Measurements from ENCODE around the gene PNPLA1.

Gene PNPLA1

GRCh38 chr6:36323062-36323461 is 53.2 kb downstream of the PNPLA1 start (continued):
- TF ChIP-seq ZNF140 (tag by site-specific recombination; IDR thresholded peaks at IDR 0.05) (no peak), GLI2 (tag by site-specific recombination; IDR thresholded peaks at IDR 0.05; ENCODE audit: borderline replicate concordance, low read depth) (no peak)

- Histone ChIP-seq H3K36me3 (ENCODE audit: control insufficient read depth in 2 of 2, insufficient read depth in 1 of 2, low read length in 2 of 2) (no peaks in the 10 kb centered on the region), H3K9me3 (ENCODE audit: control insufficient read depth, insufficient read depth, low read depth, low read length) (no peaks in the 10 kb centered on the region), H3K4me1 (ENCODE audit: control insufficient read depth, insufficient read depth, low read length) (peaks cover 11% of the 10 kb centered on the region), H3K4me3 (ENCODE audit: low read depth, low read length) (no peak overlapping the region), H3K27ac (ENCODE audit: extremely low read depth, low read depth, low read length) (no peak overlapping the region)
- no peak for TF ChIP-seq ZNF791 (tag by site-specific recombination; IDR thresholded peaks at IDR 0.05)
- TF ChIP-seq, protein P1, sequence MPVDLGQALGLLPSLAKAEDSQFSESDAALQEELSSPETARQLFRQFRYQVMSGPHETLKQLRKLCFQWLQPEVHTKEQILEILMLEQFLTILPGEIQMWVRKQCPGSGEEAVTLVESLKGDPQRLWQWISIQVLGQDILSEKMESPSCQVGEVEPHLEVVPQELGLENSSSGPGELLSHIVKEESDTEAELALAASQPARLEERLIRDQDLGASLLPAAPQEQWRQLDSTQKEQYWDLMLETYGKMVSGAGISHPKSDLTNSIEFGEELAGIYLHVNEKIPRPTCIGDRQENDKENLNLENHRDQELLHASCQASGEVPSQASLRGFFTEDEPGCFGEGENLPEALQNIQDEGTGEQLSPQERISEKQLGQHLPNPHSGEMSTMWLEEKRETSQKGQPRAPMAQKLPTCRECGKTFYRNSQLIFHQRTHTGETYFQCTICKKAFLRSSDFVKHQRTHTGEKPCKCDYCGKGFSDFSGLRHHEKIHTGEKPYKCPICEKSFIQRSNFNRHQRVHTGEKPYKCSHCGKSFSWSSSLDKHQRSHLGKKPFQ (tag by site-specific recombination; IDR thresholded peaks at IDR 0.05): no peak
- no peak for TF ChIP-seq ZNF239 (tag by site-specific recombination; IDR thresholded peaks at IDR 0.05)
- TF ChIP-seq ZBTB48 (tag by site-specific recombination; IDR thresholded peaks at IDR 0.05): no peak
- TF ChIP-seq, protein P2, sequence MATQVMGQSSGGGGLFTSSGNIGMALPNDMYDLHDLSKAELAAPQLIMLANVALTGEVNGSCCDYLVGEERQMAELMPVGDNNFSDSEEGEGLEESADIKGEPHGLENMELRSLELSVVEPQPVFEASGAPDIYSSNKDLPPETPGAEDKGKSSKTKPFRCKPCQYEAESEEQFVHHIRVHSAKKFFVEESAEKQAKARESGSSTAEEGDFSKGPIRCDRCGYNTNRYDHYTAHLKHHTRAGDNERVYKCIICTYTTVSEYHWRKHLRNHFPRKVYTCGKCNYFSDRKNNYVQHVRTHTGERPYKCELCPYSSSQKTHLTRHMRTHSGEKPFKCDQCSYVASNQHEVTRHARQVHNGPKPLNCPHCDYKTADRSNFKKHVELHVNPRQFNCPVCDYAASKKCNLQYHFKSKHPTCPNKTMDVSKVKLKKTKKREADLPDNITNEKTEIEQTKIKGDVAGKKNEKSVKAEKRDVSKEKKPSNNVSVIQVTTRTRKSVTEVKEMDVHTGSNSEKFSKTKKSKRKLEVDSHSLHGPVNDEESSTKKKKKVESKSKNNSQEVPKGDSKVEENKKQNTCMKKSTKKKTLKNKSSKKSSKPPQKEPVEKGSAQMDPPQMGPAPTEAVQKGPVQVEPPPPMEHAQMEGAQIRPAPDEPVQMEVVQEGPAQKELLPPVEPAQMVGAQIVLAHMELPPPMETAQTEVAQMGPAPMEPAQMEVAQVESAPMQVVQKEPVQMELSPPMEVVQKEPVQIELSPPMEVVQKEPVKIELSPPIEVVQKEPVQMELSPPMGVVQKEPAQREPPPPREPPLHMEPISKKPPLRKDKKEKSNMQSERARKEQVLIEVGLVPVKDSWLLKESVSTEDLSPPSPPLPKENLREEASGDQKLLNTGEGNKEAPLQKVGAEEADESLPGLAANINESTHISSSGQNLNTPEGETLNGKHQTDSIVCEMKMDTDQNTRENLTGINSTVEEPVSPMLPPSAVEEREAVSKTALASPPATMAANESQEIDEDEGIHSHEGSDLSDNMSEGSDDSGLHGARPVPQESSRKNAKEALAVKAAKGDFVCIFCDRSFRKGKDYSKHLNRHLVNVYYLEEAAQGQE (tag by site-specific recombination; IDR thresholded peaks at IDR 0.05): no peak
- TF ChIP-seq ZNF473 (tag by site-specific recombination; IDR thresholded peaks at IDR 0.05): no peak
- no peak for TF ChIP-seq HOXA7 (CRISPR knock-in tag; IDR thresholded peaks at IDR 0.05; ENCODE audit: borderline replicate concordance)
- no peak for TF ChIP-seq ZBTB21 (tag by site-specific recombination; IDR thresholded peaks at IDR 0.05)
- TF ChIP-seq ZBTB8A (tag by site-specific recombination; IDR thresholded peaks at IDR 0.05): no peak
- TF ChIP-seq ZNF214 (tag by site-specific recombination; IDR thresholded peaks at IDR 0.05; ENCODE audit: borderline replicate concordance): no peak
- TF ChIP-seq ZNF501 (tag by site-specific recombination; IDR thresholded peaks at IDR 0.05): no peak
- no peak for TF ChIP-seq PRDM1 (tag by site-specific recombination; IDR thresholded peaks at IDR 0.05)
- no peak for TF ChIP-seq ZSCAN16 (tag by site-specific recombination; IDR thresholded peaks at IDR 0.05)
- ChIA-PET CTCF (interaction anchor here (0.6 to 6.3 kb wide), 2 partner anchors 17 to 21 kb away, joined by 3 to 40 read pairs; no protein-coding TSS in a partner anchor), POLR2A (interaction anchor here (0.5 kb wide), 1 partner anchor 36 kb away, joined by 5 read pairs; no protein-coding TSS in a partner anchor)
Observed at GRCh38 chr6:36324191-36324590, 54.3 kb downstream of the PNPLA1 start.

DNA sequence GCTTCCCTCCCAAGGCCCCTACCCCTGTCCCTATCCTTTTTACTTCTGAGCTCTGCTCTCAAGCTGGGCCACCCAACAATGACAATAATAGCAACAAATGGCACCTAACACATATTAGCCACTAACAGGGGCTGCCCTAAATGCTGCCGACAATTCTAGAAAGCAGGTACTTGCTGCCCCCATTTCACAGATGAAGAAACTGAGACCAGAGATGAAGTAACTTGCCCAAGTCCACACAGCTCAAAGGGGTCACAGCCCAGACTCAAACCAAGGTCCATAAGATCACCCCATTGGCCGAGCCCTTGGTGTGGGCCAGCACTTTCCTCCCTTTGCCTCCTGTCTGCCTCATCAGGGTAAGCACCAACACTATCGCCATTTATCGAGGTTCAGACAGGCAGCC is 54.9 kb downstream of the PNPLA1 start:
- TF ChIP-seq WT1 (tag by site-specific recombination; IDR thresholded peaks at IDR 0.05): no peak
- TF ChIP-seq ZNF600 (tag by site-specific recombination; IDR thresholded peaks at IDR 0.05): no peak
- Histone ChIP-seq H3K9me3 (ENCODE audit: control insufficient read depth, insufficient read depth, low read depth, low read length) (no peaks in the 10 kb centered on the region), H3K4me1 (ENCODE audit: control insufficient read depth, insufficient read depth, low read length) (peaks cover 6% of the 10 kb centered on the region; the same call in 1 of the 2 replicates), H3K27ac (ENCODE audit: extremely low read depth, low read depth, low read length) (no peak overlapping the region), H3K36me3 (ENCODE audit: control insufficient read depth in 2 of 2, insufficient read depth in 1 of 2, low read length in 2 of 2) (no peaks in the 10 kb centered on the region), H3K4me3 (ENCODE audit: low read depth, low read length) (no peak overlapping the region)
- ChIA-PET POLR2A (interaction anchor here (0.5 kb wide), 1 partner anchor 37 kb away, joined by 5 read pairs; no protein-coding TSS in a partner anchor), CTCF (interaction anchor here (0.6 to 6.3 kb wide), 2 partner anchors 16 to 22 kb away, joined by 3 to 40 read pairs; no protein-coding TSS in a partner anchor)

Measured in HEK293 (cell line).